Medulla oblongata (tissue), 1 donor: ENCODE measurements around the gene CCDC43.

Source experiments
- DNase-seq: peaks from one replicate; pipeline ENCODE4 v3.0.0-alpha.2; 2015; ENCODE audit errors: extremely low spot score

The CCDC43 gene

DNA sequence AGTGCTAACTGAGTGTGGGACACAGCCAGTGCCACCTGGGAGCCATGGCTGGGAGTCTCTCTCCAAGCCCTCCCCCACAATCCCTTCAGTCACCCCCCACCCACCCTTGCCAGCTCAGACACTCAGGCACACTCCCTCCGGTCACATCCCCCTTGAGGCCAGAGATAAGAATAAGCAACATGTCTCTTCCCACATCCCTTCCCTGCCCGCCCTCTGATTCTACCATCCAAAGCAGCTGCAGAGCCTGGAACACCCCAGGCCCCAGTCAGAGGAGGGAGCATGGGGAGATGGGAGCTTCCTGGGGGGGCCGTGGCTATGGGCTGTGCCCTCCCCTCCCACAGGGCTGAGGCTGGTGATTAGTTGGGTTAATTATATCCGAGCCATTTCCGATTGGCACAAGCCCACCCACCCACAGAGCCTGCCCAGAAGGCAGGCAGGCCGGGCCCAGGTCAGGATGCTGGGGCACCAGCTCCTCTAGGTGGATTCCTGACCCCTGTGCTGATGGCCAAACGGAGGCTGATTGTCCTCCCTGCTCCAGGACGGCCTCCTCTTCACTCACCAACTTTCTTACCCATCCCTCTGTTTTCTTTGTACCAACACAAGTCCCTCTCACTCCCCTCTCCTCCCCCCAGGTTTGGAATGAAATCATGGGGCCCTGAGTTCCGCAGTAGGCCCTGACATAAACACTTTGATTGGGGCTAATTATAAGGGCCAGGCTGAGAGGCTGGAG is 61.9 kb downstream of the CCDC43 start:
- DNase-seq = no peak
